NCI-H524 treated with DMSO at 0.1 percent for 48 hours (cell line): ENCODE results near the gene CASKIN2.
"Not testable (repeated sequence)": the region's sequence is repeated elsewhere in the genome, so short reads cannot be mapped to it uniquely, and the experiment has no call there.

ENCODE experiments used
- DNase-seq: peaks from one replicate; lab custom pipeline; 2025; lab: John Stamatoyannopoulos, UW

Gene CASKIN2

GRCh38 chr17:75523647-75524046 is 8.3 kb upstream of the CASKIN2 start:
- DNase-seq, result no peak

DNA sequence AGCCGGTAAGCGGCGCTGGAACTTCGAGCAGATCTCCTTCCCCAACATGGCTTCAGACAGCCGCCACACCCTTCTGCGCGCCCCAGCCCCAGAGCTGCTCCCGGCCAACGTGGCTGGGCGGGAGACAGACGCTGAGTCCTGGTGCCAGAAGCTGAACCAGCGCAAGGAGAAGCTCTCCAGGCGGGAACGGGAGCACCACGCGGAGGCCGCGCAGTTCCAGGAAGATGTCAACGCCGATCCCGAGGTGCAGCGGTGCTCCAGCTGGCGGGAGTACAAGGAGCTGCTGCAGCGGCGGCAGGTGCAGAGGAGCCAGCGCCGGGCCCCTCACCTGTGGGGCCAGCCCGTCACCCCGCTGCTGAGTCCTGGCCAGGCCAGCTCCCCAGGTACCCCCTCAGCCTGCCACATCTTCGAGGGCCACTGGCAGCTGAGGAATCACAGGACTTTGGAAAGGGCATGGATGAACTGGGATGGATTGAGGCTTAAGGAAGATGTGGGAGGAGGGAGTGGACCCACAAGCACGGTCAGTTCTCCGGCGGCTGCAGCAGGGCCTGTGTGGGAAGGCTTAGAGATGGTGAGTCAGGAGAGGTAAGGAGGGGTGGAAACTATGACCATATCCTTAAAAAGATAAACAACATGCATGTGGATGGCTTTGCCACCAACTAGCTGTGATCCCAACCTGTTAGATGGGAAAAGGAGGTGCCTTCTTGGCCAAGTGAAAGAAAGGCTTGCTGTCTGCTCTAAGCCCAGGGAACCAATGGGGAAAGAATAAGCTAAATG is 6.8 kb upstream of the CASKIN2 start:
- DNase-seq, result no peak

DNA sequence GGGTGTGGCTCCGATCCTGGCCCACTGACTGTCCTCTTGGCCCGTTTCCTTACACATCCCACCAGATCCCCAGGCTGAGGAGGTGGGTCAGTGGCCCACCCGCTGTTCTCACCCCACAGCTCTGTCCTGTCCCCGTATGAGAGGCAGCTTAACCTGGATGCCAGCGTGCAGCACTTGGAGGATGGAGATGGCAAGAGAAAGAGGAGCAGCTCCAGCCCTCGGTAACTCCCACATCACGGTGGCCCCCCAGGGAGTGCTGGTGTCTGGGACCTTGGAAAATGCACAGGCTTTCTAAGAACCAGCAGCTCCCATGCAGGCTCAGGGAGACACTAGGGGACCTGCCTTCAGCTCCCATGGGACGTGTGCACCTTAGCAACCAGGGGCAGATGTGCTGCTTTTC is 6.0 kb upstream of the CASKIN2 start:
- DNase-seq, result no peak

- DNase-seq, result not testable (repeated sequence)
These were observed 5.1 kb upstream of the CASKIN2 start for GRCh38 chr17:75520413-75520812.

DNA sequence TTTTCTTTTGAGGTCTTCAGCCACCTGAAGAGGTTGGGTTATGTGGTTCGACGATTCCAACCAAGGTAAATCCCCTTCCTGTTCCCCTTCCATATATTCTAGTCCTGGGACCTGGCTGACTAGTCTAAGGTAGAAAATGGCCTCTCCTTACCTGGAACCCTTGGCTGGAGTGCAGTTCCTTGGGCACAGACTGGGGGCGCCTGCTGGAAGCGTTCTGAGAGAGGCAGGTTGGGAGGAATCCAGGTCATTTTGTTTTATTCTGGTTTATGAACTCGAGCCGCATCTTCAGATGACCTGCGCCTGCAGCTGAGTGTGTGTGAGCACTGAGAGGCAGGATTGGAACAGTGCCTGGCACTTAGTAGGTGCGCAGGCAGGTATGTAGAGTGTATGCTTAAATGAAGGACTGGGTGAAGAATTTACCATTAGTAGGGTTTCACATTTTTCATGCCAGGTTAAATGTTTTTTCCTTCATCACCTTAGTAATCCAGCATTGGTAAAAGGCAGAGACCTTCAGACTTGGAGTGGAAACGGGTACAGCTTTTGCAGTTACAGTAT is 3.7 kb upstream of the CASKIN2 start:
- no peak for DNase-seq

GRCh38 chr17:75518201-75518600 is 2.9 kb upstream of the CASKIN2 start:
- DNase-seq, result no peak

DNA sequence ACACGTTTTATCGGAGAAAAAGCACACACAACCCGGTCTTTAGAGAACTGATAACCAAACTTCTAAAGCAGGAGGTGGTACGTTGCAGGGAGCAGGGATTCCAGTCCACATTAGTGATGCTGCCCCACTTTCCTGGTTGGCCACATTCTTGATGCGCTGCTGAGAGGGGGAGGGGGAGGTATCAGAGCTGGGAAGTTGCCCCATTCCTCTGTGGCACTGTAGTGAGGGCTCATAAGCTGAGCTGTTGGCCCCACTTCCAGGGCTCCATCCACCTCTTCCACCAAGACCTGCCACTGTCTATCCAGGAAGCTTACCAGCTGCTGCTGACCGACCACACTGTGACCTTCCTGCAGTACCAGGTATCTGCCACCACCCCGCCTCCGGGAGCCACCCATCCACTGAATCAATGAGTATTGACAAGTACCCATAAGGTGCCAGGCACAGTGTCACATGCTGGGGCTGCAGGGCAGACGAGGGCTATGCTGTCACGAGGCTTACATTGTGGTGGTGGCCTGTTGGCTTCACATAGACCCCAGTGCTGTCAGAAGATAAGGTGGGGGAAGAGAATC is 2.0 kb upstream of the CASKIN2 start:
- DNase-seq, result no peak

DNA sequence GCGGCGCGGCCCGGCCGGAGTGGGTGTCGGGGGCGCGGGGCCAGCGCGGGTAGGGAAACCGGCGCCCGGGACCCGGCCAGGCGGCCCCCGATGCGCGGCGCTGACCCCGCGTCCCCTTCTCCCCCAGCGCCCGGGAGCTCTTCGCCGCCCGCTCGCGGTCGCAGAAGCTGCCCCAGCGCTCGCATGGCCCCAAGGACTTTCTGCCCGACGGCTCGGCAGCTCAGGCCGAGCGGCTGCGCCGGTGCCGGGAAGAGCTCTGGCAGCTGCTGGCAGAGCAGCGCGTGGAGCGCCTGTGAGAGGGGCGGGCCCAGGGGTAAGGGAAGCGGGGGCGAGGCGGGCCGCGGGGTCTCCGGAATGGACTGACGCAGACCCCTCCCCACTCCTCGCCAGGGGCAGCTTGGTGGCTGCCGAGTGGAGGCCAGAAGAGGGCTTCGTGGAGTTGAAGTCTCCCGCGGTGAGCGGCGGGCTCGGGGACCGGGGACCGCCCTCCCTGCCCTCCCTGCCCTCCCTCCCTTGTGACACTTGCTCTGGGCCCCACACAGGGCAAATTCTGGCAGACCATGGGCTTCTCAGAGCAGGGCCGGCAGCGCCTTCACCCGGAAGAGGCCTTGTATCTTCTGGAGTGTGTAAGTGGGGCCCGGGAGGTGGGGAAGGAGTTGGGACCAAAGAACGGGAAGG is 1.4 kb upstream of the CASKIN2 start:
- no peak for DNase-seq

DNA sequence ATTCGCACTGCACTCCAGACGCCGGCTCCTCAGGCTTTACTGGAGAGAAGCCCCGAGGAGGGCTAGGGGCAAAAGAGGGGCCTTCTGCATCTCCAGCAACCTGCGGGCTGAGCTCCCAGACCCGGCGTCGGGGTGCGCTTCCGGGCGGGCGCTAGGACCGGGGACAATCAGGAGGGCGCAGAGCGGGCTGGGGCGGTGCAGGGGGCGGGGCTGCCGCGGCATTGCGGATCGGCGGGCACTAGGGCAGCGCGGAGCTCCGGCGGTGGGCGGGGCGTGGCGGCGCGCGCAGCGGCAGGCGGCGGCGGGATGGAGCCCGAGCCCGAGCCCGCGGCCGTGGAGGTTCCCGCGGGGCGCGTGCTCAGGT is 900 bp upstream of the CASKIN2 start, which contains the start of gene TSEN54:
Gene TSEN54 (plus strand): TSS at position 274 of the 364 bp plus-strand sequence. CDS start 33 bp downstream, at position 307.
- DNase-seq, result peak; percentile 65

DNA sequence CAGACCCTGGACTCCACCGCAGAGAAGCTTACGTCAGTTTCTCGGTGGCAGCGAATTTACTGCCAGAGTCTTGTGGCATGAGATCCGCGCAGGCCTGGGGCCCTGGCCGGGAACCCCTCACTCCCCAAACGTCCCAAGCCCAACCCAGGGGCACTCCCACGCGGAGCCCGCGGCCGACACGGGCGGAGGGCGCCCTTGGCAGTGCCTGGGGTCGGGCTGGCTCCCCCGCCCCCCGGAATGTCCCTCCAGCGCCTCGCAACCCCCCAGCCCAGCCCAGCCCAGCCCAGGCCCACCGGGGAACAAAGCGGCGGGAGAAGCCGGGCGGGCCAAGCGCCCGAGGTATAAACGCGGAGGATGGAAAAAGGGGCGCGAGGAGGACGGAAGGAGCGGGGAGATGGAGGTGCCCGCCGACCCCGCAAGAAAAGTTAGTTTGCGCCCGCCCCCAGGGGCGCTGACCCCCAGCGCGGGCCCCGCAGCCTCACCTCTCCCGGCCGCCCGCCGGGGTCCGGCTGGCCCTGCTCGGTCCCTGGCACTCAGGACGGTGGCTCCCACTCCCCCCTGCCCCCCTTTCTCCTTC is 330 bp downstream of the CASKIN2 start:
- DNase-seq, result no peak

- DNase-seq, result no peak
These were observed 928 bp downstream of the CASKIN2 start for GRCh38 chr17:75514299-75514918.

GRCh38 chr17:75513641-75514000 is 1.7 kb downstream of the CASKIN2 start:
- DNase-seq, result no peak

DNA sequence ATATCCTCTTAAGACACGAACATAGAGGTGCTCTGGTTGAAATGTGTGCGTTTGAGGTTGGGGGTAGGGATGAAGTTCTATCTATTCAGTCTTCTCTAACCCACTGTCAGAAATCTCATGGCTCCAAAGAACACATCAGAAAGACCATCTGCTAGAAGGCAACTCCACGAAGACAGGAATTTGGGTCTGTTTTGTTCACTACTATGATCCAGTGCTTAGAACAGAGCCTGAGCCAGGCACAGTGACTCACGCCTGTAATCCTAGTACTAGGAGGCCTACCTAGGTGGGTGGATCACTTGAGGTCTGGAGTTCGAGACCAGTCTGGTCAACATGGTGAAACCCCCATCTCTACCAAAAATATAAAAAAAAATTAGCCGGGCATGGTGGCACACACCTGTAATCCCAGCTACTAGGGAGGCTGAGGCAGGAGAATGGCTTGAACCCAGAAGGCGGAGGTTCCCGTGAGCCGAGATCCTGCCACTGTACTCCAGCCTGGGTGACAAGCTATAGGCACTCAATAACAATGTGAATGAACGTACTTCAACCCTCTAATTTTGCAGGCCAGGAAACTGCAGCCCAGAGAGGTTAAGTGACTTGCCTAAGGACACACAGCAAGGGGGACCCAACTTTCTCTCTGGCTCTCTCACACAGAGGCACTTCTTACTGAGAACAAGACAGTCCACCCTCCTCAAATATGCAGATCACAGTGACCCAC is 2.3 kb downstream of the CASKIN2 start:
- no peak for DNase-seq

DNA sequence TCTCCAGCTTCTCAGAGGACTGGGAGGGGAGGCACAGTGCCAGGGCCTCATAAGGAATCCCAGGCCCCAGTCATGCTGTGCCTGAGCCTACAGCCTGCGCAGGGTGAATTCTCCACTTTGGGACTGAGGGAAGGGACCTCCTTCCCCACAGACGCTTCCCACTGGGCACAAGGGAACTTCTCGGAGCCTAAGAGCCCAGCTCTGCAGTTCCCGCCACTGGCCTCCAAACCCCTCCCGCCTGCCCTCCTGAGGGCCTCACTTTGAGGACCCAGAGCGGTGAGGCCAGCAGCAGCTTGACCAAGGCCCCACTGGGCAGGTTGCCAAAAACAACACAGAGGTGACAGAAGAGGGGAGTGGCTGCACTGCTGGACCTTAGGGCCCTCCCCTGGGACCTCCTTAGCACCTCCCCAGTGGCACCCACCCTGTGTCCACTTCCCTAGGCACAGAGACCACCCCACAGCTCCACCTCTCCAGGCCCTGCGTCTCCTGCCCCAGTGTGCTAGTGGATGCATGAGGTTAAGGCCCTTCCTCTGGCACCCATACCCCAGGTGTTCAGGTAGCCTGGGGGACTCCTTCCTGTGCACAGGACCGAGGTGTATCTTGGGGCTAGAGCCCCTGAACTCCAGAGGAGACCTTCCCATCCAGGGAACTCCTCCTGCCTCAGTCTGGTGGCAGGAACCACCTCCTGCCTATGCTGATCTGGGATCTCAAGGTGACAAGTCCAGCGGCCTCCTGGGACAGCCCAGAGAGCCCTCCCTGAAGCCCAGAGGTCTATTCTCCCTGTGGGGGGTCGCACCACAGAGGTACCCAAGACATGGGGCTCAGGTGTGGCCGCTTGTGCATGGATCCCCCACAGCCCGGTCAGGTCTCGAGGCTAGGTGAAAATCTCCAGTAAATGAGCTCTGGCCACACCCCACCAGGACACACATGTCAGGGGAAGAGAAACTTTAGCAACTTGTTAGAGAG is 3.4 kb downstream of the CASKIN2 start:
- DNase-seq, result no peak

DNA sequence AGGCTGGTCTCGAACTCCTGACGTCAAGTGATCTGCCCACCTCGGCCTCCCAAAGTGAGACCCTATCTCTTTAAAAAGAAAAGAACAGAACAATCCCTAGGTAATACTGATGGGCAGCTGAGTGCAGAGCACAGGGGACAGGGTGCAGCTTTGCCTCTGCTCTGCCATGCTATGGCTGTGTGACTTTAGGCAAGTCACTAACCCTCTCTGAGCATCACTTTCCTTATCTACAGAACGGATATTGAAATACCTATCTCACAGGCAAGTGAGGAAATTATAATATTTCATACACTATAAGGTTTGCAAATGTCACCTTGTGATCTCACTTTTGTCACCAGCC is 4.1 kb downstream of the CASKIN2 start:
- DNase-seq, result no peak

- DNase-seq, result no peak
These were observed 5.6 kb downstream of the CASKIN2 start for GRCh38 chr17:75509528-75510258.

DNA sequence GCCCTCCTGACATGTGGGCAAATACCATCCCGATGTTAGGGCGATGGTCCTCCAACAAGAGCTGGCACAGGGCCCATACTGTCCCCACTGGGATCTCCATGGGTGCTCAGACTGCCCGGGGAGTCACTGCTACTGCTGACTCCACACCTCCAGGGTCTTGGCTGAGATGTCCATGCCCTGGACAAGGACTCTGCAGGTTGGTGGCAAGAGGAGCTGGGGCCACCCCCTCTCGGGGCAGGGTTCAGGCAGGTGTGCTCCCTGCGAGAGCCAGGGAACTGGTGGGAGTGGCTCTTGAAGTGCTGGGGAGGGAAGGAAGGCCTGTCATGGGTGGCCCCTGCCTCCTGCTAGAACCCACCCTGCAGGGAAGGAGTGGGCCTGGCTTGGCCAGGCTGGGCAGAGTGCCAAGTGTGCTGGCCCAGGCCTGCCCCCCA is 6.4 kb downstream of the CASKIN2 start:
- no peak for DNase-seq

GRCh38 chr17:75507733-75508719 is 7.3 kb downstream of the CASKIN2 start:
- no peak for DNase-seq
